K562 (cell line): ENCODE data around the gene DCTN1.
"Not testable (repeated sequence)": the region's sequence is repeated elsewhere in the genome, so short reads cannot be mapped to it uniquely, and the experiment has no call there.

Experiments used
- CBX1 ChIP-seq: sonication (generic); IDR thresholded peaks from 2 replicates; pipeline ENCODE4 v1.6.1; 2016; ENCODE audit warnings: antibody characterized with exemption, low read depth, mild to moderate bottlenecking
- CTCF ChIP-seq, 3 experiments: IDR thresholded peaks in 2 of 3; conservative IDR thresholded peaks in 1 of 3; 2 replicates each; pipeline ENCODE4 v1.5.1; 2011 to 2012; ENCODE audit warnings: low read length in 3 of 3, mild to moderate bottlenecking in 3 of 3, control low read depth in 2 of 3, improper control_type of control experiment in 1 of 3, inconsistent platforms in 1 of 3, low read depth in 1 of 3, mixed read lengths in 1 of 3, moderate library complexity in 1 of 3; ENCODE audit not compliant: insufficient read depth in 2 of 3
- CTCFL ChIP-seq: IDR thresholded peaks from 2 replicates; pipeline ENCODE4 v1.6.1; 2011; ENCODE audit warnings: borderline replicate concordance, low read depth, mild to moderate bottlenecking, moderate library complexity, low read length; ENCODE audit not compliant: insufficient read depth, poor library complexity, severe bottlenecking
- E2F5 ChIP-seq: sonication (generic); formaldehyde crosslinking; IDR thresholded peaks from 2 replicates; pipeline ENCODE4 v1.8.0; 2022; ENCODE audit warnings: mild to moderate bottlenecking, missing genetic modification reagents
- MAZ ChIP-seq, 2 experiments: fragments of 450-650 bp in 1 of 2; sonication (generic) in 1 of 2; formaldehyde crosslinking; IDR thresholded peaks in 1 of 2; conservative IDR thresholded peaks in 1 of 2; 2 replicates each; pipeline versions ENCODE4 v1.4.0 to v1.5.0; 2020; ENCODE audit warnings: mild to moderate bottlenecking in 1 of 2, missing genetic modification reagents in 1 of 2
- MYC ChIP-seq, 2 experiments: fragments of 250-450 bp in 1 of 2; sonication (Bioruptor Pico) in 1 of 2; IDR thresholded peaks; 2 replicates each; pipeline versions ENCODE4 v1.5.1 to v1.6.1; 2012 to 2021; ENCODE audit warnings: low read depth in 2 of 2, borderline replicate concordance in 1 of 2, improper control_type of control experiment in 1 of 2, low read length in 1 of 2, mild to moderate bottlenecking in 1 of 2, moderate library complexity in 1 of 2
- PCBP1 ChIP-seq: fragments of 200-400 bp; formaldehyde crosslinking; IDR thresholded peaks from 2 replicates; pipeline ENCODE4 v1.6.1; 2018; ENCODE audit warnings: mild to moderate bottlenecking, low read depth, low read length; ENCODE audit not compliant: poor library complexity, severe bottlenecking
- POLR2G ChIP-seq: fragments of 200-400 bp; formaldehyde crosslinking; IDR thresholded peaks from 2 replicates; pipeline ENCODE4 v1.6.1; 2017; ENCODE audit warnings: low read depth, mild to moderate bottlenecking, antibody characterized with exemption, low read length, moderate library complexity
- SREBF1 ChIP-seq: fragments of 150-350 bp; IDR thresholded peaks from 2 replicates; pipeline ENCODE4 v1.6.1; 2014; ENCODE audit warnings: antibody characterized with exemption, low read depth, low read length, borderline replicate concordance
- SREBF2 ChIP-seq: sonication (generic); formaldehyde crosslinking; IDR thresholded peaks from 2 replicates; pipeline ENCODE4 v1.4.0; 2020; ENCODE audit warnings: mild to moderate bottlenecking, missing genetic modification reagents
- ZC3H4 ChIP-seq: sonication (generic); formaldehyde crosslinking; IDR thresholded peaks from 2 replicates; pipeline ENCODE4 v1.9.0; 2021; ENCODE audit warnings: missing genetic modification reagents, borderline replicate concordance
- ZEB2 ChIP-seq: fragments of 450-650 bp; IDR thresholded peaks from 2 replicates; pipeline ENCODE4 v1.6.1; 2016
- ZNF324 ChIP-seq: fragments of 250-450 bp; sonication (Bioruptor Pico); IDR thresholded peaks from 2 replicates; pipeline ENCODE4 v1.4.0; 2020; ENCODE audit warnings: mild to moderate bottlenecking
- ZNF57 ChIP-seq: fragments of 450-650 bp; formaldehyde crosslinking; IDR thresholded peaks from 2 replicates; pipeline ENCODE4 v1.4.0; 2020; ENCODE audit warnings: mild to moderate bottlenecking, moderate library complexity

GRCh38 chr2:74336227-74336626 is 43.9 kb downstream of the DCTN1 start:
- not testable (repeated sequence) for TF ChIP-seq CTCF (IDR thresholded peaks at IDR 0.05 in 2 of 3, conservative IDR thresholded peaks at IDR 0.05 in 1 of 3; ENCODE audit: insufficient read depth in 2 of 3, low read depth in 1 of 3, low read length in 3 of 3); SREBF2 (CRISPR knock-in tag); CTCFL; ZNF57 (CRISPR knock-in tag); MAZ (CRISPR knock-in tag; conservative IDR thresholded peaks at IDR 0.05 in 1 of 2, IDR thresholded peaks at IDR 0.05 in 1 of 2); ZNF324 (CRISPR knock-in tag); ZC3H4 (CRISPR knock-in tag); CBX1; PCBP1; ZEB2; POLR2G; MYC (IDR thresholded peaks at IDR 0.05; ENCODE audit: low read depth, low read length); MYC (CRISPR knock-in tag; IDR thresholded peaks at IDR 0.05; ENCODE audit: borderline replicate concordance, low read depth); SREBF1; E2F5 (CRISPR knock-in tag)
